Activated CD4-positive, CD25-positive, alpha-beta regulatory T cell treated with anti-CD3 and anti-CD28 coated beads, Interleukin-2, amount 50 U/mL, for 72 hours (primary cell): Measurements from ENCODE around the gene PER2.

Experiments
- DNase-seq: peaks from one replicate; pipeline ENCODE4 v3.0.0; 2021

PER2 gene

DNA sequence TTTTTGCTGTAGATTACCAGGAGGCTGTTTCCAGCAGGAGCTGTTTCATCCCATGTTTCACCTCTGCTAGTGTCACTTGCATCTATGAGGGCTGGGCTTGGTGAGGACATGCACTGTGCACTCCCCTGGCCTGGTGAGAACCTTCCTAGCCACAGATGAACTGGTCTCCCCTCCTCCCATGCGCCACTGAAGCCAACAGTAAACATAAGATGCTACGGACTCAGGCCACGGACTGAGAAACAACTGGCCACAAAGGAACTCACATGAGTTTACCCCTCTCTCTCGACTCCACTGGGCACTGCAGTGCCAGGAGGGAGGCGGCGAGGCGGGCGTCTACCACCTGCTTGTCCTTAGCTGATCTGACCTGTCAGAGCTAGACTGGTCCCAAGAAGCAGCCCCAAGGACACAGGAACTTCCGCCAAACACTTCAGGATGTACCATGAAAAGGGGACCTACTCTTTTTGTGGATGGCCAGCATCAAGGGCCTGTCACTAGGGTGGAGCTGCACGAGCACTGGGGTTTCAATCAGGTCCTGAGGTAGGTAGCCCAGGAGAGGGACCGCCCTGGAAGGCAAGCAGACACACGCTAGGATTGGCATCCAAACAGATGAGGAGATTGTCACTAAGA is 25.8 kb downstream of the PER2 start:
- DNase-seq: no peak

DNA sequence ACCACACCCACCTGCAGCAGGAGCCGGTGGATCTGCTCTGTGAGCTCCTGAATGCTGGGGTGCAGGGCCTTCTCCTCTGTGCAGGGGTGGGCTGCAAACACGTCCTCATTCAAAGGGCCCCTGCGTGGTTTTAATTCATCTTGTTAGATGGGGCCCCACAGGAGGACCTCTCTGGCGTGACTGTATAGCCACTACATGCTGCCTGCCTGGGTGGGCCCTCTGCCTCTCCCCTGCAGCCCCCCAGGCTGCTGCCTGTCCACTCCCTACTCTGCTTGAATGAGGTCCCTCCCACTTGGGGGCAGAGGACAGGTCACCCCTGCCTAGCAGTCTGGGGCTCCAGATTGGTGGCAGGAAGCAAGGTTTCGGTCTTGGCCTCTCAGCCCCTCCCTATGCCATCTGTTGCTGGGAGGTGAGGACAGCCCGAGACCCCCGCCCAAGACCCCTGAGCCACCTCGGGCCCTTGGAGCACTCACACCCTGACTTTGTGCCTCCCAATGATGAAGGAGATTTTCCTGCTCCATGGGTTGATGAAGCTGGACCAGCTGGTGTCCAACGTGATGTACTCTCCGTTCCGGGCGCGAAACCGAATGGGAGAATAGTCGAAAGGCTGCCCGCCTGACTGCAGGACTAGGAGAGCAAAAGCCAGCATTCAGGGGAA is 26.6 kb downstream of the PER2 start:
- no peak for DNase-seq

DNA sequence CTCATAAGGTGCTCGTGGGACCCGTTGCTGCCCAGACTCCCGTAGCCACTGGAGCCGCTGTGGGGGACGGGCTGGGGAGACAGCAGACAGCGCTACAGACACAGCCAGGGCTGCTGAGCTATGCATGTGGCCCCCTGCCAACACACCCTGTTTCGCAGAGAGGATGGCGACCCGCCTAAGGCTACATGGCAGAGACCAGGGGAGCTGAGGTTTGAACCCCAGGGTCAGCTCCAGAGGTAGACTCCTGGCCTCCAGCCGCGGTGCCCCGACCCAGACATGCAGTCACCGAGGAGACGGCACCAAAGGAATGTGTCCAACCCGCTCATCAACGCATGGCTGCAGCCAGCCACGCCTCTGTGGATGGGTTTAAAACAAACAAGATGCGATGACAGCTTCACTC is 27.5 kb downstream of the PER2 start:
- DNase-seq: no peak

DNA sequence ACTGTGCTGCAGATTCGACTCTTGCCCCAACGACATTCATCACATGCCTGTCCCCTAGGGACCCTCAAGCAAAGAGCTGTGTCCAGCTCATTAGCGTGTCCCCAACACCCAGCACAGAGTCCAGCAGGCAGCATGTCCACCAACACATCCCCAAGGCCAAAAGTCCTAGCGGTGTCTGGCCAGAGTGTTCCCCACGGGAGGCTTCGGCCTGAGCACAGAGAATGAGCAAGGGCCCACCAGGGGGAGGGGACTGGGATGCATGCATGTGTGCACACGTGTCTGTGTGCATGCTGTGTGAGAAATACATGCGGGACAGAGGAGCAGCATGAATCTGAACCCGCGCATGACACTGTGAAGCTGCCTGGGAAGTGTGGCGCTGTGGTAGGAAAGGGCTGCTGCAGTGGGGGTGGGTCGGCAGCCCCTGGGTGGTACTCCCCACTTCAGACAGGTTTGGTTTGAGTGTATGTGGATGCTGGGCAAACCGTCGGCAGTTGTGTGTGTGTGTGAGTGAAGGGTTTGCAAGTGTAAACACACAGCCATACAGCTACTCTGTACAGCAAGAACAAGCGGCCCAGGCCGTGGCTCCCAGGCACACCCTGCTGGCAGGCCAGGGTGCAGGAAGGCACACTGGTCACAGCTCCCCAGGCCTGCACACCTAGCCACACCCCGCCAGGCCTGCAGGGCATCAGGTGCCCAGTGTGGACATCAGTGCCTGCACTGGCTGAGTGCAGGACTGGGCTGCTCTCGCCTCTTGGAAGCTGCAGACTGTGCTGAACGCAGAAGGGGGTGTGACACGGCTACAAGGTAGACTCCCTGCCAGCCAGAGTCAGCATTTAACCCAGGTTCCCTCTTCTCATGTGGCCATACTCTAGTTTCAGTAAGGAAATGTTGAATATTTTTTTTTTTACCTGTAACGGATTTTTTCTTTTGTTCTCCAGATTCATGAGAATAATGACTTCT is 29.1 kb downstream of the PER2 start:
- no peak for DNase-seq

DNA sequence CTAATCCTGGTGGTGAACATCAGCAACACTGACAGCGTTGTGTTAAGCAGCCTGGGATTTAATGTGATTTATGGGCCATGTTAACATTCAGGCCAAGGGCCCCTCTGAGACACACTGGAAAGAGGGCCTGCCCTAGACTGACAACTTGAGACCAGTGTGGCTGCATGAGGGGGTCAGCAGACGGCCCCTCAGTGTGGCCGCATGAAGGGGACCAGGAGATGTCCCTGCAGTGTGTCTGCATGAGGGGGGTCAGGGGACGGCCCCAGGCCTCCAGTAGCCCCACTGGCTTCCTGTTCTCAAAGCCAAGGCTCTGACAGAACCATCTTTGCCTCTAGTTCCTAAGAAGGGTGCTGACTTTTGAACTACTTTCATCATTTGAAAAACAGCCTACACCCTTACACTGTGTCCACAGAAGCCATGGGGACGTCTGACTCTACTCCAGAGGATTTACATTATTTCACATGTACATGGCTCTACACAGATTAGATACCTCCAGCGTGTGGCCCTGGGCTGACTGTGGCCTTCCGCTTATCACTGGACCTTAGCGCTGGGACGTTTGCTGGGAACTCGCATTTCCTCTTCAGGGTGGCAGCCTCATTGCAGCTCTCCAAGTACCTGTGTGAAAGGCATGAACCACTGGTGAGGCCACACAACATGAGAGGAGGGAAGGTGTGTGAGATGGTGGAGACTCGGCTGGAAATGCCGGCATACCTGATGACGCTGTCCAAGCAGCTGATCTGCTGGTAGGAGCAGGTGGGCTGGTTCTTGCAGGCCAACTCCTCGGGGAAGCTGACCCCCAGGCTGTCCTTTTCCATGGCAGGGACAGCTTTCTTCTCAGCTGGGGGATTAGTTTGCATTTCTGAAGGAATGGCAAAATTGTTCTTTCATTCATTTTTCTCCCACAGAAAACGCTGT is 30.4 kb downstream of the PER2 start:
- DNase-seq: no peak

DNA sequence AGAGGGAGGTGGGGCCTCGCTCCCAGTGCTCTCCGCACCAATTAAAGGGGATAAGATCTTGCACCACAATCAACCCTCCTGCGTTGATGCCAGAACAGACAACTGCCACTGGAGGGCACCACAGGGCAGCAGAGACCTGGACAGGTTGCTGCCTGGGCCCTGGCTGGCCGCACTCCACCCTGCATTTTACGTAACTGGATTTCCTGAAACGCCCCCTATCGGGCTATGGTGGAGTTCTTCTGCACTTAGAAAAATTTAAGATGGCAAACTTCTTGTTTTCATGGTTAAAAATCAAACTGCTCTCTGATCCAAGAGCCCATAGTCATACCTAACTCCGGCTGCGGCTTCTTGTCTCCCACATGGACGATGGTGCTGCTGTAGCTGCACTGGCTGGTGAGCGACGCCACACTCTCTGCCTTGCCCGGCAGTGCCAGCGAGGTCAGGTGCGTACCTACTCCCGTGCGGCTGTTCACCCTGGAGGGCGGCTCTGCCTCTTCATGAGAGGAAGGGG is 31.8 kb downstream of the PER2 start:
- peak; percentile 66 for DNase-seq

DNA sequence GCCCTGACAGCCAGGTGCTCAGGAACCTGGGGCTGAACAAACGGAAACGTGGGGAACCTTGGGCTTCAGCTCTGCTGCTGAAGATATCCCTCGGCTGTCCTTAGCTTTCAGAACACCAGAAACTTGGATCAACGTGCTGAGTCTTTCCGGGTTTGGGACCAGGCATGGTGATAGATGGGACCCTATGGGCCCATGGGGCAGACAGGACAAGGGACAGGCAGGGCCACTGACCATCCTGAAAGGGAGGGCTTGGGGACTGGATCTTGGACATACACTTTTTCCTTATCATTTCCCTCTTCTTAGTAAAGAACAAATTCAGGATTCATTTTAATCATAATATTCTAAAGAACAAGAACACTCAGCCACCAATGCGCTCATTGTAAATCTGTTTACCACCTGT is 32.3 kb downstream of the PER2 start:
- no peak for DNase-seq

DNA sequence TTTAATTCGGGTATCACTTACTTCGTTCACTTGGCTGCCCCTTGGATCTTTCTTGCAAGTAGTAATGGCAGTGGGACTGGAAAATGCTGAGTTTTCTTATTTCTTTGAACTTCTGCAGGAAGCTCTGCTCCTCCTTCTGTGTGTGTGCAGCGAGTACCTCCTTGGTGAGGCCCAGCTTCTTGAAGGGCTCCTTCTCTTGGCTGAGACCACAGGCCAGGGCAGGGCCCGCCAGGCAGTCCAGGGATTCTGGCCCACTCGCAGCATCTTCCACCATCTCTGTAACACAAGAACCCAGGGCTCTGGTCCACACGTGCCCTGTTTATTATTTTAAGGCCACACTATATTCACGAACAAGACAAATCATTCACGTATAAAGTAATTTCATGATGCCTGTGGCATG is 32.8 kb downstream of the PER2 start:
- DNase-seq: no peak

DNA sequence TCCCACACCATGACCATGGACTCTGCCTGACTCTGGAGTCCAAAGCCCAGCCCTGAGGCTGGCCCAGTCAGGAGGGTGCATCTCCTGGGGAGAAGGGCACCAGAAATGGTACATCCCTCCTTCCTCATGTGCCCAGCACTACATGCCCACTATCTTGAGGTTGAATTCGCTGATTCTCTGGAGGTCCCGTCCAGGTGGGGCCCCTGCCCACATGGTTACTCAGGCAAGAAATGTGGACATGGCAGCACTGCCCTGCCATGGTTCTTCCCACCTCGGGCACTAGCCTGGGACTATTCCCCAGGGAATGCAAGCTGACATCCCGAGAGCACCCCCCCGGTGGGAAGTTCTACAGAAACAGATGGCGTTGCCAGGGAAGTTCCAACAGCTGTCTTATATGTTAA is 33.3 kb downstream of the PER2 start:
- DNase-seq: no peak

DNA sequence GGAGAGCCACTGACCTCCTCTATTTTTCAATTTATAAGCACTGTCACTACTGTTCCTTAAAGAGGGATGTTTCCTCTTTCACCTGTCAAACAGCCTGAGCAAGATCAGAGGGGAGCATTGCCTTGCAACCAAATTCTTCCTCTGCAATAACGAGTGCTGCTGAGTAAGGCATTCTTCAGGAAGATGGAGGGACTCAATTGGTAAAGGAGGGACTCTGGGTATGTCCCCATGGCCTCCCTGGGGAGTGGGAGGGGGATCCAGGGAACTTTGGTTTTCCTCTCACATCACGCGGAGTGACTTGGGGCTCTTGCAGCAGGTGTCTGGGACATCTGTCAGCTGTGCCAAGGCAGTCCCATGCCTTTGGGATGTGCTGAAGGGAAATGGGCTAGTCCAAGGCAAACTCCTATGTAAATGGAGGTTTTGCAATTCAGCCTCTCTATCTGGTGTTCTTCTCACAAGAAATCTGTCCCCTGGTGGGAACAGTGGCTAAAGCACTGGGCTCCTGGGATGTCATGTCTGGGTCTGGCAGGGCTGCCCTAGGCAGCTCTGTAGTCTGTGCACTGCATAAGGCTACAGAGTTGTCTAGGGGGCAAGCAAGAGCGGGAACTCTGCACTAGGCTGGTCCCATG is 34.2 kb downstream of the PER2 start:
- no peak for DNase-seq

DNA sequence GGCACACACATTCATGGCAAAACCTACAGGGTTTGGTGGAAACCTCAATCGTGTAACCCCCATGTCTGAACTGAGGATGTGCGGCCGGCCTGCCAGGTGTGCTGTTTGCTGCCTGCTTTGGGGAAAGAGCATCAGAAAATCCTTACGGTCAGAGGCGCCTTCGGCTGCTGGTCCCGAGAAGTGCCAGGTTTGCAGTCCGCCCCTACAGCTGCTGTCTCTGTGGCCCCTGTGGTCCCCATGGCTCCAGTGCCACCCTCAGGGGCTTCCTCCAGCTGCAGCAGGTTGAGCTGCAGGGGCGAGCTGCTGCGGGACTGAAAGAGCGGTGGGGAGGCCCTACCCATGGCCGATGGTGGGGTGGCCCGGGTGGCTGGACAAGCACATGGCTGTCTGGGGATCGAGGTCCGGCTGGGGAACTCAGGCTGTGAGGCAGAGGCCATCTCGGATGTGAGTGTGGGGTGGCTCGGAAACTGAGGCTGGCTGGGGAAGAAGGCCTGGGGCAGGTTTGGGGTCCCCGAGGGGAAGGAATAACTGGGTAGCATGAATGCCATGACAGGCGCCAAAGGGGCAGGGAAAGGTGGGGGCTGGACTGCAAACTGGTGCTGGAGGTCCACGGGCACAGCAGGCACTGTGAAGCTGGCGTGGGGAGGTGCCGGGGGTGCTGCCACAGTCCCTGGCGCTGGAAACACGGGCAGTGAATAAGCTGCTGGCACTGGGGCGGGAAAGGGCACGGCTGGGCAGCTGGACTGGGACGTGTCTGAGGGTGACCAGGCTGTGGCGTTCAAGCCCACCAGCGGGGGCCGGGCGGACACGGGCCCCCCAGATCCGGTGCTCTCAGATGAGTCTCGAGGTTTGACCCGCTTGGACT is 35.4 kb downstream of the PER2 start:
- no peak for DNase-seq

DNA sequence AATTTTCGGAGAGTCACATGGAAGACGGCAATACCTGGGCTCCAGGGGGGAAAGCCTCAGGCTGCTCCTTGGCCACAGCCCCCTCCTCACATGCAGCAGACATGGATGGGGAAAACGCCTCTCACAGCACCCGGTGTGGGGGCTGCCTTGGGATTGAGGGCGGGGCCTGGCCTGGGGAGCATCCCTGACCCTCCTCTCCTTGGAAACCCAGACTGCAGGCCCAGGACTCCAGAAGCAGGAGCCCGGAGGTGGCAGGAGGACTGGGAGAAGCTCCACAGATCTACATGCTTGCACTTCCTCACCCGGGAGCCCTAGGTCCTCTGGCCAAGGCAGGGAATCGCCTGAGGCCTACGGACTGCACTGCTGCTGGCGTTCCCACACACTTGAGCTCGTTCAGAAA is 36.4 kb downstream of the PER2 start:
- no peak for DNase-seq

DNA sequence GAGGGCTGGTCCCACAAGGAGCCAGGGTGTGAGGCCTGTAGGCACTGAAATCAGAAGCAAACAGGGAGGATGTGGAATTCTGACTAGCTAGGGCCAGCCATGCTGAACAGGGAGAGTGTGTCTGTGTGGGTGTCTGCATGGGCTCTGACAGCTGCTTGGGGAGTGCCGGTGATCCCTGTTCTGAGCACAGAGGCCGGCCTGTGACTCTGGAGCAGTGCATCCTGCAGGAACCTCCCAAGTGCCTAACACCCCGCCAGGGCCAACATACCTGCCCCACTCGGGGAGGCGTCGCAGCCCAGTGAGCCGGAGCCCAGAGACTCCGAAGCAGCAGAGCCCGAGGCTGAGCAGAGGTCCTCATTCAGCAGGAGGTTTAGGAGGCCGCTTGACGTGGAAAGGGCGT is 37.1 kb downstream of the PER2 start:
- no peak for DNase-seq

DNA sequence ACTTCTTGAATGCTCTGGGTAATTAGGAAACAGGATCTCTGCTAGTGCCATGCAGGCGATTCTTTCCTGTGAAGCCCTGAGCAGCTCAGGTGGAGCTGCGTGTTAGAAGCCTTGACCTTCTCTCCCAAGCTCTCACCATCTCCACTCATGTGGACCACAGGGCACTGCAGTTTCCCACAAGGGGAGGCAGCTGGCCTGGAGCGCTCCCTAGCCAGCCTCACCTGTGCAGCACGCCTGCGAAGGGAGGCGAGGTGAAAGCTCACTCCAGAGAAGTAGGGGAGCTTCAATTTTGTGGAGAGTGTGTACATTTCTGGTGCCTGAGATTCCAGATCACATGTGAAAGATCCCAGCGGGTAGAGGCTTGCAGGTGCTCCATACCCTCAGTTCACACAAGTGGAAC is 37.5 kb downstream of the PER2 start:
- no peak for DNase-seq

DNA sequence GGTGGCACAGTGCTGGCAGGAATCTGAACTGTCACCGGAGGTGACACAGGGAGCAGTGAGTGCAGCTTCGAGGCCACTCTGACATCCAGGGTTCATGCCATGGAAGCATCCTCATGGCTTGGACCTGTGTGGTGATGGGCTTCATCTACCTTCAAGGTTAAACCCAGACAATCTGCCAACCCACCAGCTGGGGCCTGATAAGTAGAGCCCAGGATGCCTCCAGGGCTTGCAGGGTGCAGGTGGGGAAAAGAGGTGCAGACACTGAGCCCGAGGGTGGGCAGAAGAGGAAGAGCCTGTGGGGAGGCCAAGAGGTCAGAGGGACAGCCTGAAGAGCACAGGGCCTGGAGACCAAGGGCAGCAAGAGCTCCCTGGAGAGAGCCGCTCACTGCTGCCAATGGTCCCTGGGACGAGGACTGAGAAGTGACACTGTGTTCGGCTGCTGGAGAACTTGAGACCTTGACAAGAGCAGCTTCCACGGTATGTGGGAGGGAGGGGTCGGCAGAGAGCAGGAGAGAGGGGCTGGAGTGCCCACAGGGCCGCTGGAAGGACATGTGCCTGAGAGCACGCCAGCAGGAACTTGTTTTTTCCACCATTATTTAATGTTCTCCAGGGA is 40.5 kb downstream of the PER2 start:
- DNase-seq: no peak

DNA sequence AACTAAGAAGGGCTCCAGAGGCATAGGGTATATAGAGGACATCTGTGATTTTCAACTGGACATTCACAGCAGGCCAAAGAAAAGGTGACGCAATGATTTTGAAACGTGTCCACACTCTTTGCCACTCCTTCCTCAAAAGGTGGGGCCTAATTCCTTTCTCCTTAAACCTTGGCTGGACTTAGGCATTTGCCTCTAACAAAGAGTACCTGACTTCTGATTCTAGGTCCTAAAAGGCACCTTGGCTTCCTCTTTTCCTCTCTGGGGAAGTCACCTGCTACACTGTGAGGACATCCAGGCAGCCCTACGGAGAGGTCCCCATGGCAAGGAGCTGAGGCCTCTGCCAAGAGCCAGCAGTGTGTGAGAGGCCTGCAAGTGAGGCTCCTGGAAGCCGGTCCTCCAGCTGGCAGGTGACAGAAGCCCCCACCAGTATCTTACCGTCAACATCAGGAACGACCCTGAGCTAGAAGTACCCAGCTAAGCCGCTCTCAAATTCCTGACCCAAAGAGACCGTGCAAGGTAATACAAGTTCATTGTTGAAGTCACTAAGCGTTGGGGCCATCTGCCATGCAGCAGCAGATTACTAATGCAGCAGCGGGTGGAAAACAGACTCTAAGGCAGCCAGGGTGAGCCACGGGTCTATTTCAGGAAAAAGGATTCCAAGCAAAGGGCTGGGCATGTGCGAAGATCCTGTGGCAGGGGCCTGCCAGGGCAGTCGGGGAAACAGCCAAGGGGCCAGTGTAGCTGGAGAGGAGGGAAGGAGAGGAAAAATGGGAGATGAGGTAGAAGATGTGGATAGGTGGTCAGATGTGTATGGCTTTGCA is 41.2 kb downstream of the PER2 start:
- DNase-seq: no peak

DNA sequence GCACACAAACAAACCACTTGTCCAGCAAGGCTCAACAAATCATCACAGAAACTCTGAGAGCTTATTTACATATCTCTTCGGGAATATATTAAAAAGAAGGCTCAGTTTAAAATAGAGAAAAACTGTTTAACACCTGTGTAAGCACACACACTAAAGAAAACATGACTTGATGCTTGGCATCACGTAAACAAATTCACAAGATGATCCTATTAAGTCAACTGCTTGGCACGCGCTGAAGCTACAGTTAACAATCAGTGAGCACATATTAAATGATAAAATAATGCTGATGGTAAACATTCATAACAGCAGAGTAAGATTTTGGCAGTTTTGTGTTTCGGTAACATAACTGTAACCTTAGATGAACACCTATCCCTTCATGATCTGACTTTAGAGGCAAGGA is 44.3 kb downstream of the PER2 start:
- DNase-seq: no peak

DNA sequence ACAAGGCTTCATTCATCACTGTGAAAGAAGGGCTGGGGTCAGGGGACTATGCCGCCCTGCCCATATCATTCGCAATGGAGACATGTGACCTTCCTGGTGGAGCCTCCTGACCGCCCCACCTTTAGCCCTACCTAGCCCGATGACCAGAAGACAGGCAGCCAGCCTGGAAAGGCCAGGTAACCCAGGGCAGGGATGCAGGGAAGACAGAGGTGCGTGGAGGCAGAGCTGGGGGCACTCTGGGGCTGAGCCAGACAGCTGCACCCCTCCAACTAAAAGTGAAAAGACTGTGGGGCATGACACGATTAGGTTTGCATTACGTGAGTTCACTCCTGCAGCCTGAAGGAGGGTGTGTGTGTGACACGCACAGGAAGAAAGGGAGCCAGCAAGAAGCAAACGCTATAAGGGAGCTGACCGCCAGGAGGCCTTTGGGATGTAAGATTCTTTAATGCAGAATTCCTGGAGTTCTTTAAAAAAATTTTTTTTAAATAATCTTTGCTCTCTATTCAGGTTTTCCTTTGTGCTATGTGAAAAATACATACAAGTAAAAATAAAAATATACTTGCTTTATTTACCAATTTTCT is 44.8 kb downstream of the PER2 start:
- DNase-seq: no peak

DNA sequence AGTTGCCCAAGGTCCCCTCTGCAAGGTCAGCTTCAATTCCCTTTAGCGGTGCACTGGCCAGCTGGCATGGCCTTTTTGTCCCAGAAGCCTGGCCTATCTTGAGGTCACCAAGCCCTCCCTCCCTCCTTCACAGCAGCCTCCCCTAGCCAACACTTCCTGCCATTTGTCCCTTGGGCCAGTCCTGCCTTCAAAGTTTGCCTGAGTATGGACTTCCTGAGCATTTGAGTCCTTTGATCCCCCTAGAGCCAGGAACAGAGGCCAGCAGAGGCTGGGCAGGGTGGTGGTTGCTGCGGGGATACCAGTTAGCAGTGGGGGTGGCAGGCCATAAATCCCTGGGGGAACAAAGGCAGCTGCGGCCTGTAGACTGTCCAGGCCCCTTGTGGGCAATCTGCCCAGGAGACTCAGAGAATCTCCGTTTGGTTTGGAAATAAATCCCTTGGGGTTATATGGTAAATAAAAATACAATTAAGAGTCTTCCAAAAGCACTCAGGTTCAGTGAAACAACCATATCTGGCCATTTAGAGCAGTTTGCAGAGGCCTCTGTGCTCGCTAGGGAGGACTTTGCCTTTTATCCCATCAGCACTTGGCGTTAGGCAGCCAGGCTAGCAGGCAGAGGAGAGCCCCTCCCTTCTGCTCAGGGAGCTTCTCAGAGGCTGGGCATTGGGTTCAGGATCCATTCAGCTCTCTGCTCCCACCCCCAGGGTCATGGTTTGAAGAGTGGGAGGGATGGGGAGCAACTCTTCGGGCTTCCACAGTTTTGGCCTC is 45.5 kb downstream of the PER2 start:
- DNase-seq: no peak
